Heart right ventricle (tissue), 16 donors: Measurements from ENCODE around the gene PI4KA. TPM values are rescaled to one million over a fixed set of nuclear protein-coding genes. Genes with fewer than 3 reads are reported as not detected.

Source experiments
- ATAC-seq, 8 donors: fragments of 200-7000 bp; cut with Tn5 transposase; one replicate each; pipeline ENCODE4 v1.9.1; 2020; ENCODE audit warnings: mild to moderate bottlenecking in 8 of 8, moderate library complexity in 8 of 8, moderate number of reproducible peaks in 1 of 8
- DNase-seq, 2 donors: peaks; one replicate each; pipeline ENCODE4 v3.0.0-alpha.2; 2020
- H3K27ac ChIP-seq, 10 donors: fragments of 200-600 bp; sonication (generic) in 2 of 10; one replicate each; pipeline versions ENCODE4 v1.5.0 to v1.8.0; 2020 to 2022; ENCODE audit warnings: mild to moderate bottlenecking in 3 of 10
- H3K27me3 ChIP-seq, 7 donors: fragments of 200-600 bp; one replicate each; pipeline ENCODE4 v1.8.0; 2021 to 2022; ENCODE audit warnings: mild to moderate bottlenecking in 2 of 7
- H3K36me3 ChIP-seq, 9 donors: fragments of 200-600 bp; sonication (generic) in 1 of 9; one replicate each; pipeline versions ENCODE4 v1.5.0 to v1.8.0; 2020 to 2022; ENCODE audit warnings: mild to moderate bottlenecking in 2 of 9
- H3K4me1 ChIP-seq, 9 donors: fragments of 200-600 bp; sonication (generic) in 1 of 9; one replicate each; pipeline versions ENCODE4 v1.5.0 to v1.8.0; 2020 to 2022; ENCODE audit warnings: mild to moderate bottlenecking in 4 of 9
- H3K4me3 ChIP-seq, 10 donors: fragments of 200-600 bp; sonication (generic) in 2 of 10; one replicate each; pipeline versions ENCODE4 v1.5.0 to v1.8.0; 2020 to 2022; ENCODE audit warnings: mild to moderate bottlenecking in 7 of 10, moderate library complexity in 2 of 10
- H3K9me3 ChIP-seq, 11 donors: fragments of 200-600 bp in 10 of 11; sonication (generic) in 2 of 11; one replicate each; pipeline versions ENCODE4 v1.5.0 to v1.8.0; 2013 to 2022; ENCODE audit warnings: mild to moderate bottlenecking in 2 of 11, control low read depth in 1 of 11, moderate library complexity in 1 of 11
- WGBS, 2 donors: extraction: QIAGEN DNeasy Blood & Tissue Kit; methylation state at CpG; one replicate each; pipeline ENCODE4 v1.1.7; 2013; ENCODE audit warnings: inconsistent platforms in 1 of 2; 5-methylcytosine and 5-hydroxymethylcytosine counted together
- intact Hi-C, 10 donors: fragments of 100-400 bp; cut with DNase I; formaldehyde crosslinking; loops; one replicate each; pipeline versions ENCODE4 v1.11.1 to v1.14.2; 2022
- polyA plus RNA-seq, 2 donors: library from polyadenylated mRNA; stranded (reverse); fragments of 200-250 nt; gene quantifications; one replicate each; pipeline ENCODE4 v1.2.3, GENCODE V29; 2013
- total RNA-seq, 10 donors: library from RNA; stranded (reverse); fragmentation: NEBNext Ultra II Directional in 3 of 10; extraction: Animal tissue kit (Norgen Biotek cat#: 25700) in 3 of 10; gene quantifications; one replicate each; pipeline versions ENCODE4 v1.2.1 to v1.2.4, GENCODE V29; 2021 to 2023
- TF ChIP-seq, protein P1 (sequence below), 9 donors: fragments of 200-600 bp; sonication (generic) in 2 of 9; IDR thresholded peaks; one replicate each; pipeline versions ENCODE4 v1.5.0 to v1.8.0; 2021 to 2022; ENCODE audit warnings: antibody characterized with exemption in 9 of 9, mild to moderate bottlenecking in 5 of 9, moderate library complexity in 1 of 9
- donor health status: Arrhythmogenic right ventricular cardiomyopathy.
- donor health status: ischemic (EF 13 %, LVEDD 7.1; RV severe dilation, severe dysfunction).
- donor health status: healthy with polysubstance abuse.
- donor health status: DM: no; HTN: yes; CAD: no.
- donor health status: DM: no; HTN: no; CAD: no.
- donor health status: ischemic (EF 25% LVEDD 6.9; RV normal size, moderate dysfunction).
- donor health status: ischemic (EF 25% LVEDD 5.7; RV mildly dilated, moderate dysfunction).
- donor health status: healthy.
- donor health status: DM: yes; HTN: yes; CAD: no.
- donor health status: Ischemic cardiomyopathy.
- donor health status: ischemic (EF 35%, LVEDD 5.7; RV mildly dilated, moderate dysfunction).
- donor health status: nonischemic (EF 11% LVEDD 7.7; RV severe dilation, severe dysfunction).
- donor health status: DM: yes; HTN: yes; CAD: no.
- donor health status: PGD.
- donor health status: ischemic (EF 29% LVEDD 5.4; RV normal size, mild dysfunction).
- donor health status: nonischemic (EF 23%, LVEDD 6.1; RV moderate dilation, normal function).

The PI4KA gene
- total and polyA plus RNA-seq, 12 donors, result 32.3 to 55.2 (median 39.4) TPM

DNA sequence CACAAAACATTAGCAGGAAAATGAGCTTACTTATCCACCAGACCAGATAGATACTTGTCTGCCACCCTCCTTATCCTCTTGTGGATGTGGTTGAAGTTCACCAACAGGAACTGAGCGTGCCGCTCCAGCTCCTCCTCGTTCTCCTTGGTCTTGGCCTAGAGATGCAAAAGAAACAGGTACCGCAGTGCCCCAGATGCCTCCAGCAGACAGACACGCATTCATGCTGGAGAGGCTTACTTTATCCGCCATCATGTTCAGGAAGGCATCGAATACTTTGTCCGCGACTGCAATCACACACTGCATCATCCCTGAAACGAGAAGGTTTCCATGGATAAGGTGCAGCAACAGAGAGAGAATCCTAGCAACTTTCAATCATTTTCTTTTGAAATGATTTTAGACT, 105.7 kb downstream of the PI4KA start:
- no peak for DNase-seq
- no peak for ATAC-seq
- peaks cover 7 to 27% (median 12%) of the 10 kb centered on the region in 9 donors for H3K4me1 ChIP-seq
- no peak overlapping the region for H3K4me3 ChIP-seq
- H3K36me3 ChIP-seq, result peaks cover 0 to 94% (median 15%) of the 10 kb centered on the region in 9 donors
- H3K9me3 ChIP-seq, result no peaks in the 10 kb centered on the region
- TF ChIP-seq, protein P1, sequence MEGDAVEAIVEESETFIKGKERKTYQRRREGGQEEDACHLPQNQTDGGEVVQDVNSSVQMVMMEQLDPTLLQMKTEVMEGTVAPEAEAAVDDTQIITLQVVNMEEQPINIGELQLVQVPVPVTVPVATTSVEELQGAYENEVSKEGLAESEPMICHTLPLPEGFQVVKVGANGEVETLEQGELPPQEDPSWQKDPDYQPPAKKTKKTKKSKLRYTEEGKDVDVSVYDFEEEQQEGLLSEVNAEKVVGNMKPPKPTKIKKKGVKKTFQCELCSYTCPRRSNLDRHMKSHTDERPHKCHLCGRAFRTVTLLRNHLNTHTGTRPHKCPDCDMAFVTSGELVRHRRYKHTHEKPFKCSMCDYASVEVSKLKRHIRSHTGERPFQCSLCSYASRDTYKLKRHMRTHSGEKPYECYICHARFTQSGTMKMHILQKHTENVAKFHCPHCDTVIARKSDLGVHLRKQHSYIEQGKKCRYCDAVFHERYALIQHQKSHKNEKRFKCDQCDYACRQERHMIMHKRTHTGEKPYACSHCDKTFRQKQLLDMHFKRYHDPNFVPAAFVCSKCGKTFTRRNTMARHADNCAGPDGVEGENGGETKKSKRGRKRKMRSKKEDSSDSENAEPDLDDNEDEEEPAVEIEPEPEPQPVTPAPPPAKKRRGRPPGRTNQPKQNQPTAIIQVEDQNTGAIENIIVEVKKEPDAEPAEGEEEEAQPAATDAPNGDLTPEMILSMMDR (IDR thresholded peaks at IDR 0.05), result no peak
- intact Hi-C loops, result loop anchor here in 1 of 10 donors (10.0 kb wide), 1 partner anchor 62 kb away; no protein-coding TSS in a partner anchor
- H3K27me3 ChIP-seq, result no peaks in the 10 kb centered on the region
- WGBS, 2 donors, result 95 to 97% methylated on average over 10 of the region's 10 CpGs
- no peak overlapping the region for H3K27ac ChIP-seq

DNA sequence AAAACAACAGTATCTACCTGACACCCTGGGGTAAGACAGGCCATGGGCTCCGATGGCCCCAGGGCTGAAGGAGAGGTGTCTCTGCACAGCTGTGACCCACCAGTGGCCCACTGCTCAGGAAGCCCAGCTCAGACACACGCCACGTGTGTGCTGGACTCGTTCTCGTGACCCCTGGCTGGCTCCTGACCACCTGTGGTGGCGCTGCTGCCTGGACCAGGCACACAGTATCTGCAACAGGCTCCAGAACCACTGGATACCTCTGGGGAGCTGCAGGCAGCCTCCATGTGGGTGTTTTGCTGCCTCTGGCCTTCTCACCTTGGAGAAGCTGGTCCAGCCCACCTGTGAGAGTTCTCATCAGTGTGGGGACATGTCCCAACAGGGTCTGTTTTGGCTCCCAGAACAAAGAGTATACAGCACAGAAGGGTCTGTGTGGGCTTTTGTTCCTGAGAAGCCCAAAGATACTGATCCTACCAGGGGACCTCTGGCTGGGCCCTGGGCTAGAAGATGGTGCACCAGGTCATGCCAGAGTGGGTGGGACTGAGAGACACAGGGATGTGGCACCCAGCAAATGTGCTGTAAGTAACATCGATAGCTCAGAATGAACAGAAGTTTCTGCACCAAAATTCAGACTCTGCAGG, 106.4 kb downstream of the PI4KA start:
- ATAC-seq (peak in 1 of 8 donors; percentile 16), DNase-seq (no peak)
- Histone ChIP-seq H3K27ac (no peak overlapping the region), H3K4me1 (peaks cover 7 to 27% (median 12%) of the 10 kb centered on the region in 9 donors), H3K27me3 (no peaks in the 10 kb centered on the region), H3K36me3 (peaks cover 0 to 94% (median 16%) of the 10 kb centered on the region in 9 donors), H3K9me3 (no peaks in the 10 kb centered on the region), H3K4me3 (no peak overlapping the region)
- TF ChIP-seq, protein P1 (IDR thresholded peaks at IDR 0.05), result no peak
- intact Hi-C loops, result loop anchor here in 1 of 10 donors (10.0 kb wide), 1 partner anchor 63 kb away; no protein-coding TSS in a partner anchor
- WGBS, 2 donors, result 95 to 98% methylated on average over 7 of the region's 7 CpGs

DNA sequence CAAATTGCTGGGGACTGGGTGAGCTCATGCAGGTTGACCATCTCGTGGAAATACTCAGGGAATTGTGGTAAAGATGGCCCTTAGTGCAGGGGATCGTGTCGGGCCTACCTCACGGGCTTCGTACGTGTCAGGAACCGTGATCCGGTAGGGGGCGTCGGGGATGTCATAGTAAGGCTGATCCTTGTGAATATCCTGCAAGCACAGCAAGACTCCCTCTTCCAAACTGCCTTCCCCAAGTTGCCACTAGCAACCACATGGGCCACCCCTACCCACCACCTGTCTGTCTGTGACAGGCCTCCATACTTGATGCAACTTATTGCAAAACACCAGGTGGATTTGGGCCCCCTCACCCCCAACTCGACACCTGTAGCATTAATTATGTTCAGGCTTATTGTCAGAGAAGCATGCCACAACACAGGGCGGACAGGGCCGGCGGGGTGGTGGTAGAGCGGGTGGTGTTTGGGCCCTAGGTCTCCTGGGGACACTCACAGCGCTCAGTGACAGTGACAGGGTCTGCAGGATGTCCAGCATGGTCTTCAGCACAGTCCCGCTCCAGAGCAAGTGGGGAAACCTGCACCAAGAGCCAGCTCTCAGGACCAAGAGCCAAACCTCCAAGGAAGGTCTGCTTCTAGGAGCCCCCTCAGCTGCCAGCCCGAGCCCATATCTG, 107.3 kb downstream of the PI4KA start:
- TF ChIP-seq, protein P1 (IDR thresholded peaks at IDR 0.05), result no peak
- DNase-seq, result no peak

DNA sequence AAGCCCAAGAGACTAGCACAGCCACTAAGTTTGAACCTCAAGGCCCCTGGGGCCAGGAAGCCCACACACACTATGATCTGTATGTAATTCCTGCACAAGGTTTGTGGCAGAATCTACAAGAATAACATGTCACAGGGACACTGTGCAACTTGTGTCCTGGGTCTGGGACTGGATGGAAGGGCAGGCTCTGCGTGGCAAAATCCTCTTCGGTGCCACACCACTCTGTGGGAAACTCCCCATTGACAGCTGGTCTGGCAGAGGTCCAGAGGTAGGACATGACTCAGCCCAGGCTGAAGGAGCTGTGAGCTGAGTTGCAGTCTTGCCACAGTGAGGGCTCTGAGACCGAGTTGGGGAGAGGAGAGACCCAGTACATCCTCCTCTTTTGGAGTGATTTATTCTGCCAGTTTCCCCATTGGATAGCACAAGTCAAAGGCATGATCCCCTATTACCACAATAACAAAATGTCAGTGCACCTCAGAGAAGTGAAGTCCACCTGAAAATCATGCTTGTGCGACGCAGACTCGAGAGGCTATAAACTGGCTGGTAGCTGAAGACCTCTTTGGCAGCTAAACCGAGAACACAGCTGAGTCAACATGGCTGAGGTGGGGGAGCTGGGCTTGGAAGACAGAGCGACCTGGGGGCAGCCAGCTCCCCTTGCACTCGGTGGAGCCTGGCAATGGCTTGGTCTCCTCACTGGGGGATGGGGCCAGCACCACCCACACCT, 108.0 kb downstream of the PI4KA start:
- ATAC-seq (peak; percentile 76 to 90 (median 82)), DNase-seq (peak; percentile 56 to 66)
- H3K9me3 ChIP-seq, result no peaks in the 10 kb centered on the region
- no peak overlapping the region for H3K4me3 ChIP-seq
- no peak overlapping the region for H3K27ac ChIP-seq
- no peaks in the 10 kb centered on the region for H3K27me3 ChIP-seq
- intact Hi-C loops, result loop anchor here in 1 of 10 donors (10.0 kb wide), 1 partner anchor 64 kb away; no protein-coding TSS in a partner anchor
- TF ChIP-seq, protein P1 (IDR thresholded peaks at IDR 0.05), result no peak
- peaks cover 0 to 95% (median 27%) of the 10 kb centered on the region in 9 donors for H3K36me3 ChIP-seq
- WGBS, 2 donors, result 69% methylated on average over 9 of the region's 9 CpGs
- H3K4me1 ChIP-seq, result peaks cover 7 to 27% (median 12%) of the 10 kb centered on the region in 9 donors

More for the DNA sequence above, 107.3 kb downstream of the PI4KA start:
- Histone ChIP-seq H3K4me3 (no peak overlapping the region), H3K9me3 (no peaks in the 10 kb centered on the region), H3K27ac (no peak overlapping the region), H3K36me3 (peaks cover 0 to 95% (median 25%) of the 10 kb centered on the region in 9 donors), H3K4me1 (peaks cover 7 to 27% (median 12%) of the 10 kb centered on the region in 9 donors), H3K27me3 (no peaks in the 10 kb centered on the region)
- intact Hi-C loops, result loop anchor here in 1 of 10 donors (10.0 kb wide), 1 partner anchor 63 kb away; no protein-coding TSS in a partner anchor
- ATAC-seq, result peak in 1 of 8 donors; percentile 16
- 92 to 96% methylated on average over 18 of the region's 18 CpGs for WGBS, 2 donors
